GM18867 (cell line): Measurements from ENCODE around the gene AGAP6.
"Not testable (repeated sequence)": the region's sequence is repeated elsewhere in the genome, so short reads cannot be mapped to it uniquely, and the experiment has no call there.

Source experiments
- ATAC-seq: cut with Tn5 transposase; IDR thresholded peaks from one replicate; pipeline ENCODE4 v1.9.1; 2021; ENCODE audit warnings: mild to moderate bottlenecking, moderate library complexity; ENCODE audit not compliant: unreplicated experiment

The AGAP6 gene

DNA sequence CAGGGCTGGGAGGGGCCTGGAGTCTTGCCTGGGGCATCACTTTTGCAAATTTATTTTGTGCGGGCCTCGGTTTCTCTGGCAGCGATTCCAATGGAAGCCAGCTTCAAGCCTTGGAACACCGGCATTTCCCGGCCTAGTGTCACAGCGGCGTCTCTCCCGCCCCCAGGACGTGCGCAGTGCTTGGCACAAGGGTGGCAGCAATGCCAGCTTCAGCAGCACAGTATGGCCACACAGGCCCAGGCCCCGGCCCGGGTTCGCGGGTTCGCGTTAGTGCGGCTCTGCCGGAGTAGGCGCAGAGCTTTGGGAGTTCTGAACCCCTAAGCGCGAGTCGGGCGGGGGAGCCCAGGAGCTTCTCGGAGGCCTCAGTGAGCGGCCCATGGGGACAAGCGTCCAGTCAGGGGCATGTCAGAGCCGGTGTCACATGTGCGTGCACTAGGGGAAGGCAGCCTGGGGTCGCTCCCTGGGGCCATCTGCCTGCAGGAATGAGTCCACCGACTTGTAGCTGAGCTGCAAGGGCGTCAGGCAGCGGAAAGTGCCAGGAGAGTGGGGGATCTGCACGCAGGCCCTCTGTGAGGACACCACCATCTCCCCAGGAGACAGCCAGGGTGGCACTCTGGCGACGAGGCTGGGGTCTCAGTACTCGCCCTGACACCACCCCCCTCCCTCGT, 36.6 kb downstream of the AGAP6 start:
- ATAC-seq: not testable (repeated sequence)

DNA sequence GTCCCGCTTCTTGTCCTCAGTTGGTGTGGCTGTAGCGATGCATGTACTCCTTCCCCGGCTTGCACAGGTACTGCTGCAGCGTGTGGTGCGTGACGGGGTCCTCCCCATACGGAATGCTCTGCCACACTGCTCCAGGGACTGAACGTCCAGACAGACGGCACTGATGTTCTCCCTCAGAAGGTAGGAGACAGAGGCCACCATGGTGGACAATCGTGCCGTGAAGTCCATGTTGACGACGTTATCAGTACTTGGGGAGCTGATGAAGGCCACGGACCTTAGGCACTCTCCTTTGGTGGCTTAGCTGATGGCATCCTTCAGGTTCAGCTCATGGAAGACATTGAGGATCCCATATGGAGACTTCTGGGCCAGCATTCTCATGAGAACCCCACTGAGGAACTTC, 37.4 kb downstream of the AGAP6 start:
- no peak for ATAC-seq

DNA sequence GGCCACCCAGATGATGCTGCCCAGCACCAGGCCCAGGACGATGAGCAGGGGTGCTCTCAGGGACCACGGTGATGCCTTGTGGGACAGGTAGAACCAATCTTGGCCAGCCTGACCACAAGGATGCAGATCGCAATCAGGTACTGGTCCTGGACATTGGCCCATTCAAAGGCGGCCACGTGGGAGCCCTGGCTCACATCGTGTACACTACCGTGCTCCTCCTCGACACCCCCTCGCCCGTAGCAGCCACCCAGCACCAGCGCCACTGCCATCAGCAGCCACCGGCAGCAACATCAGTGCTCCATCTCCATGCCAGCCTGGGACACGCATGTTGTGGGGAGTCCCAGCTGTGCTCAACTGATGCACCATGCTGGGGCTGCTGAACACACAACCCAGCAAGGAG, 39.0 kb downstream of the AGAP6 start:
- ATAC-seq: no peak

DNA sequence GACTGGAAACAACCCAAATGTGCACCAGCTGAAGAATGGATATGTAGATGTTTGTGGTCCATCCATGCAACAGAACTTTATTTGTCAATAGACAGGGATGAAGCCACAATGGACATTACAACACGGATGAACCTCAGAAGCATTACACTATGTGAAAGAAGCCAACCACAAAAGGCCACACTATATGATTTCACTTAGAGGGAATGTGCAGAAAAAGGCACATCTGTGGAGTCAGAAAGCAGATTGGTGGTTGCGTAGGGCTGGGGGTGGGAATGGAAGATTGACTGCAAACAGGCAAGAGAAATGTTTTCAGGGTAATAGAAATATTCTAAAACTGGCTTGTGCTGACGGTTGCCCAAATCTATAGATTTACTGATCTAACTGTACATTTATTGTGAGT, 45.3 kb downstream of the AGAP6 start:
- ATAC-seq: no peak

DNA sequence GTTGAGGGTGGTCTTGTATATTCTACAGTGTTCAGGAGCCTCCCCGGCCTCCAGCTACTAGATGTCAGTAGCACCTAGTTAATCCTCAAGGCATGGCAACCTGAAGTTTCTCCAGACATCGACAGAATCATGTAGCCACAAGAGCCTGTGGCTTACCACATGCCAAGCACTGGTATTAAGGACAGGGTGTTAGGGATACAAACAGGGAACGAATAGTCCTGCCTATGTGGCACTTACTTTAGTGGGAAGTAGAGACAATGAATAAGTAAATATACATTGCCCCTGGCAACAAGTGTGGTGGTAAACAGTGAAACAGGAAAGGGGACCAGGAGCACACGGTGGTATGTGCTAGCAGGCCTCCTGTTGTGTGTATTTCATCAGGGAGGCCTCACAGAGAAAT, 47.1 kb downstream of the AGAP6 start:
- ATAC-seq: not testable (repeated sequence)

DNA sequence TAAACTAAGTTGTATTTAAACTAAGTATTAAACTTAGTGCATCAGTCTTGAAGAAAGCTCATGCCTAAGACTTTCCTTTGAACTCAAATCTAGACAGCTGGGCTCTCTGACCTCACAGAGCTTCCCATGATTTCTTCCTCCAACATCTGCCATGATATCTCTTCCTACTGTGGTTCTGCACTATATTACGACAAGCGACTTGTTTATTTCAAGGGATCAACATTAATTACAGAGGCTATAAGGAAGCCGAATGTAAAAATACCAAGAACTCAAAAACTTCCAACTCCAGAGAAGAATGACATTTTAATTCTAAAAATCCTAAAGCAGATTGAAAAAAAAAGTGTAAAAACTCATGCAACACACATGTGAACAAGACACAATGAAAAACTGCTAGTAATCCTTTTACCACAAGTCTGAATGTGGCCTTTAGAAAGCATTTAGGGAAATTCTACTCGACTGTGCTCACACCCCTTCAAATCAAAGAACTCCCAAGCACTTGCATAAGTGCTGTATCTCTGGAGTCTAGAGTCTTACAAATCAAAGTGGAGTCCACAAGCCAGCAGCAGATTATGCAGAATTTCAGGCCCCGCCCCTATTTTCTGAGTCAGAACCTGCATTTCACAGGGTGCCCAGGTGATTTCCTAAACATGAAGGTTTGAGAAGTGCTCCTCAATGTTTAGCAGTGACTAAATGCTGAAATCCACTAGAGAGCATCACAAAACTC, 56.9 kb downstream of the AGAP6 start:
- no peak for ATAC-seq

DNA sequence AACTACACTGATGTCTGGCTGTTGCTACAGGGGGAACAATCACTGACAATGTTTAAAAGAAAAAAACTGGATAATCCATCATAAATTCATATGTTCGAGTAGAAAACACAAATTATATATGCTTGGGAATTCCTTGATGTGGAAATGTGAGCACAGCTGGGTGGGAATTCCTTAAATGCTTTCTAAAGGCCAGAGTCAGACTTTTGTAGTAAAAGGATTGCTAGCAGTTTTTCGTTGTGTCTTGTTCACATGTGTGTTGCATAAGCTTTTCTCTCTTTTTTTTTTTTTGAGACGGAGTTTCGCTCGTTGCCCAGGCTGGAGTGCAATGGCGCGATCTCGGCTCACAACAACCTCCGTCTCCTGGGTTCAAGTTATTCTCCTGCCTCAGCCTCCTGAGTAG, 58.3 kb downstream of the AGAP6 start:
- ATAC-seq: not testable (repeated sequence)

DNA sequence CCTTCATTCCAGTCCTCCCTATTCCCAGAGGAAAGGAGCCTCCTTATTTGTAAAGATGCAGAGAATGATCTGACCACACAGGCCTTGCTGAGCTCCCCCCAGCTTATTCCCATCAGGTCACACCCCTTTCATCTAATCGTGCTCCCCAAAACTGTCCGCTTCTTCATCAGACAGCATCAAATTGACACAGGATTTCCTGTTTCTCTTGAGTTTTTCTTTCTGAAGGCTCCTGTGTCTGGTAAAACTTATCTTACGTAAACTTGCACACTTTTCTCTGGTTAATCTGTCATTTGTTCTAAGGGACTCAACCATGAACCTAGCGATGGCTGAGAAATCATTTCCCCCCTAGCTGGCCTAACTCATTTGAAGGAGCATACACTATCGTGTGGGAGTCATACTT, 59.4 kb downstream of the AGAP6 start:
- ATAC-seq: not testable (repeated sequence)

DNA sequence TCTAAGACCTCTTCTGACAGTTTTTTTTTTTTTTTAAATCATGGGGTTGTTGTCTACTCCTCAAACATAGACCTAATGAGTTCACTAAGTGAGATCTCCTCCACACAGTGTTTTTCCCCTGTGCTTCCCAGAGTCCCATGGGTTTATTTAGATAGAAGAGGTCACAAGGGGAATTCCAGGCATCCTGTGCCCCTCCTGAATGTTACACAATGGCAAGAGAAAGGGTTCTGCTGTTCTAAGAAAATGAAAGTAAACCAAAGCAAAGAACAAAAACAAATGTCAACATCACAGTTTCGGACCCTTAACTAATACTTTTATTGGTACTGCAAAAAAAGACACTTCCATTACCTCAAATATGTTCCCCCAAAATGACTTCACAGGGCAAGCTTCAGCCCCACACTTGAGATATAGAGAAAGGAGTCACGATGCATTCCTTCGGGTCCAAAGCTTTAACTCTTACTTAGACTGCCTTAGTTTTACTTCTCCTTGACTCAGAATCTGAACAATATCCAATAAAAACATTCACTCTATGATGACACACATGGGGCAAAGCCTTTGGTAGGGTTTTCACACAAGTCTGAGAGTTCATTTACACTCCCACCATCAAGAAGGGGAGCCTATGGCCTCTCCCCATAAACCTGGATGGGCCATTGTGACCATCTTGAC, 63.9 kb downstream of the AGAP6 start:
- peak; percentile 41 for ATAC-seq

DNA sequence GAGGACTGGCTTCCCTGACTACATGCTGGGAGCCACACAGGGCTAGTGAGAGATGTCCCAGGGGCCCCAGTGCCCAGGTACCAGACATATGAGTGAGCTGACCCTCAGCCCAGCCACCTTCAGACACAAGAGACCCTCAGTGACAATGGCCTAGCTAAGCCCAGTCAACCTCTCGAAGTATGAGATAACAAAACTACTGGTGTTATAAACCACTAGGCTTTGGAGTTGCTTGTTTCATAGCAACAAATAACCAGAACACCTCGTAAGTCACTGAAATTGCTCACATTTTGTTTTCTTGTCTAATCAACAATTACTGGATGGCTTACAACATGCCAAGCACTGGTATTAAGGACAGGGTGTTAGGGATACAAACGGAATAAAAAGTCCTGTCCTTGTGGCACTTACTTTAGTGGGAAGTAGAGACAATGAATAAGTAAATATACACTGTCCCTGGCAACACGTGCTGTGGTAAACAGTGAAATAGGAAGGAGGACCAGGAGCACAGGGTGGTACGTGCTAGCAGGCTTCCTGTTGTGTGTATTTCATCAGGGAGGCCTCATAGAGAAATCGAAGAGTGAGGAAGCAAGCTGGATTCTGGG, 64.7 kb downstream of the AGAP6 start:
- ATAC-seq: not testable (repeated sequence)

DNA sequence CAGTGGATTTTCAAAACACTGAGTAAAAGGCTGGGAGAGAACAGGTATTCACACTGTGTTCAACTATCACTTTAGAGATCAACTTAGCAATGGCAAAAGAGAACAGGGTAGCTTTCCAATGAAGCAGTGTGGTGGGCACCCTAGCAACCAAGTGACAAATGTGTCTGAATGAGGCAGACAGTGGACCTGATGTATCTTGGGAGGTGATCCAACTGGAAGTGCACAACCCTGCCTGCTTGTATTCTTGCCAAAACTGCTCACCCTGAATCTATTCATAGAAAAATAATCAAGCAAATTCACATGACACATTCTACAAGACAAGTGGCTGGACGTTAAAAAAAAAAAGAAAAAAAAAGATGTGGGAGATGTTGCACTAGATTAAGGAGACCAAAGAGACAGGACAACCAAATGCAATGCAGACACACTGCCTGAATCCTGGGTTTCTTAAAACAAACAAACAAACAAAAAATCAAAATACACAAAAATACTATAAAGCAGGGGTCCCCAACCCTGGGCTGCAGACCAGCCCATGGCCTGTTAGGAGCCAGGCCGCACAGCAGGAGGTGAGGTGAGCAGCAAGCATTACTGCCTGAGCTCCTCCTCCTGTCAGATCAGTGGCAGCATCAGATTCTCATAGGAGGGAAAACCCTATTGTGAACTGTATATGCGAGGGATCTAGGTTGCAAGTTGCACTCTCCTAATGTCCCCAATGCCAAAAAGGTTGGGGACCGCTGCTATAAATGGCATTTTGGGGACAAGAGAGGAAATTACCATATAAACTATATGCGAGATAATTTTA, 67.5 kb downstream of the AGAP6 start:
- ATAC-seq: not testable (repeated sequence)

DNA sequence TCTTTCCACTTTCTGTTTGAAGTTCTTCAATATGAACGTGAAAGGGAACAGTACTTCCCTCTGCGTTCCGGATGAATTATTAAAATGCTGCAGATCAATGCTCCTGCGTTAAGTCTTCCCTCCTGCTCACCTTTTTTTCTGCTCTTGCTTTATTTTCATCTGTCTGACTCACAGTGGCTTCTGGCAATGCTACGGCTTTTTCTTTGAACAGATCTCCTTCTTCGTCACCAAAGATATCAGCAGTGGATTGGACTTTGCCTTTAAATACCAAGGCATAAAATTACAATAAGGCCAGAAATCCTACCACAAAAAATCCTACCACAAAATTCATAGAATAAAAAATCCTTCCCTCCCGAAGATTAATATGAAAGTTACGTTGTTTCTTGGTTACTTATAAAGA, 68.4 kb downstream of the AGAP6 start:
- not testable (repeated sequence) for ATAC-seq

DNA sequence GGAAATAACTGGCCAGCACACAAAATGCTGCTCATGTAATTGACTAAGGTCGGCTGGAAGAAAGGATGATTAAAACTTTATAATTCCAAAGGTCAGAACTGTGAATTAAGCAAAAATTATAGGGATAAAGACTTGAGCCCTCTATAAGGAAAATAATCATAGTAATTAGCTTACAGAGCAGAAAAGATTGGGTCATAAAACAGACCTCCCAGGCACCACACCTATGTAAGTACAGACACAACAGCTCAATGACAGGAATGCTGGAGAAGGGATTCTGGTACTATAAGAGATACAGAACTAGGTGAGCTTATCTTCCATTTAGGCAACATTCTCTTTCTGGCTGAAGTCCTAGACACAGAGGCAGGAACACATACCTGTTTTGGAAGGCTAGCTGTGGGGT, 70.5 kb downstream of the AGAP6 start:
- ATAC-seq: not testable (repeated sequence)

DNA sequence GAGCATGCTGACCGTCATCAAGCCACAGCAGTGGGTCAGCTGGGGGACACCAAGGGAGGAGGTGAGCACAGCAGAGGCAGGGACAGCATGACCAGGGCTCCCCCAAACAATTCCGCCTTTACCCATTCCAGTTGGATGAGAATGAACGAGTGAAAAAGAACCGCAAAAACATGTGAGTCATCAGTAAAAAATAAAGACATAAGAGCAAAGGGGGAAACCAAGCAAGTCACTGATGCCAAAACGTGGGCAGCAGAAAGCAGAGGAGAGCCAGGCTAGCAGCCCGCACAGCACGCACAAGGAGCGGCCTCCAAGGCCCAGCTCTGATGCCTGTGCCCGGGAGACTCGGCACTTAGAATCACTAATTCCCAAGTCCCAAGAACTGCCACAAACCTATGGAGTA, 71.7 kb downstream of the AGAP6 start:
- not testable (repeated sequence) for ATAC-seq
